Epidermal melanocyte (primary cell): ENCODE results near the gene PRKACG.
"Not testable (repeated sequence)": the region's sequence is repeated elsewhere in the genome, so short reads cannot be mapped to it uniquely, and the experiment has no call there.

Experiments
- DNase-seq: peaks from one replicate; pipeline ENCODE4 v3.0.0; 2011; ENCODE audit warnings: low spot score; ENCODE audit not compliant: insufficient read length

Gene PRKACG

GRCh38 chr9:69027355-69028097 is 13.6 kb upstream of the PRKACG start:
- peak; percentile 67 for DNase-seq

- no peak for DNase-seq
These were observed 9.7 kb upstream of the PRKACG start for GRCh38 chr9:69023650-69024049.

- DNase-seq = no peak
These were observed 6.6 kb upstream of the PRKACG start for GRCh38 chr9:69020301-69021145.

GRCh38 chr9:69019808-69020207 is 5.9 kb upstream of the PRKACG start:
- DNase-seq = no peak

- no peak for DNase-seq
These were observed 4.8 kb upstream of the PRKACG start for GRCh38 chr9:69018737-69019136.

- DNase-seq = no peak
These were observed 2.5 kb upstream of the PRKACG start for GRCh38 chr9:69016191-69017096.

- no peak for DNase-seq
These were observed 558 bp downstream of the PRKACG start for GRCh38 chr9:69013382-69013727.

- no peak for DNase-seq
These were observed 1.1 kb downstream of the PRKACG start for GRCh38 chr9:69012696-69013381.

GRCh38 chr9:69009708-69010107 is 4.2 kb downstream of the PRKACG start:
- no peak for DNase-seq

GRCh38 chr9:69004836-69005235 is 9.1 kb downstream of the PRKACG start:
- no peak for DNase-seq

GRCh38 chr9:69003051-69003450 is 10.9 kb downstream of the PRKACG start:
- no peak for DNase-seq

- no peak for DNase-seq
These were observed 12.0 kb downstream of the PRKACG start for GRCh38 chr9:69001921-69002320.

GRCh38 chr9:68999393-69000105 is 14.4 kb downstream of the PRKACG start:
- DNase-seq = peak; percentile 79

GRCh38 chr9:68998812-68999211 is 15.1 kb downstream of the PRKACG start:
- no peak for DNase-seq

- no peak for DNase-seq
These were observed 15.5 kb downstream of the PRKACG start for GRCh38 chr9:68998385-68998784.

GRCh38 chr9:68997666-68998065 is 16.2 kb downstream of the PRKACG start:
- no peak for DNase-seq

- DNase-seq = no peak
These were observed 17.5 kb downstream of the PRKACG start for GRCh38 chr9:68996462-68996861.

- DNase-seq = no peak
These were observed 18.1 kb downstream of the PRKACG start for GRCh38 chr9:68995776-68996175.

- DNase-seq = no peak
These were observed 22.5 kb downstream of the PRKACG start for GRCh38 chr9:68991457-68991856.

- DNase-seq = not testable (repeated sequence)
These were observed 27.0 kb downstream of the PRKACG start for GRCh38 chr9:68986949-68987348.
